Eye (tissue), 1 donor: Measurements from ENCODE around the gene SORCS2.
"Not testable (repeated sequence)": the region's sequence is repeated elsewhere in the genome, so short reads cannot be mapped to it uniquely, and the experiment has no call there.

Experiments used
- DNase-seq: peaks from one replicate; pipeline ENCODE4 v3.0.0-alpha.2; 2015

SORCS2 gene

GRCh38 chr4:7573576-7574091 lies 381.3 kb downstream of the SORCS2 start:
- DNase-seq = peak; percentile 51

- peak; percentile 74 for DNase-seq
Observed at GRCh38 chr4:7574287-7575014, 382.1 kb downstream of the SORCS2 start.

GRCh38 chr4:7575426-7575825 lies 383.1 kb downstream of the SORCS2 start:
- DNase-seq = no peak

- not testable (repeated sequence) for DNase-seq
Observed at GRCh38 chr4:7577361-7578039, 385.2 kb downstream of the SORCS2 start.

GRCh38 chr4:7581477-7581876 lies 389.1 kb downstream of the SORCS2 start:
- DNase-seq = peak; percentile 86

GRCh38 chr4:7582313-7583097 lies 390.2 kb downstream of the SORCS2 start:
- no peak for DNase-seq

GRCh38 chr4:7584098-7584497 lies 391.8 kb downstream of the SORCS2 start:
- DNase-seq = no peak

GRCh38 chr4:7584606-7585159 lies 392.3 kb downstream of the SORCS2 start:
- DNase-seq = peak; percentile 16

- DNase-seq = no peak
Observed at GRCh38 chr4:7585768-7586167, 393.4 kb downstream of the SORCS2 start.

GRCh38 chr4:7587433-7588405 lies 395.4 kb downstream of the SORCS2 start:
- DNase-seq = peak; percentile 53

GRCh38 chr4:7590189-7590588 lies 397.9 kb downstream of the SORCS2 start:
- no peak for DNase-seq

- no peak for DNase-seq
Observed at GRCh38 chr4:7590899-7591298, 398.6 kb downstream of the SORCS2 start.

GRCh38 chr4:7591409-7592053 lies 399.2 kb downstream of the SORCS2 start:
- peak; percentile 72 for DNase-seq

- DNase-seq = peak; percentile 28
Observed at GRCh38 chr4:7593646-7594412, 401.5 kb downstream of the SORCS2 start.

GRCh38 chr4:7595934-7596461 lies 403.7 kb downstream of the SORCS2 start:
- DNase-seq = peak; percentile 56

- peak; percentile 30 for DNase-seq
Observed at GRCh38 chr4:7596918-7597606, 404.7 kb downstream of the SORCS2 start.

GRCh38 chr4:7598939-7599790 lies 406.8 kb downstream of the SORCS2 start:
- DNase-seq = no peak

GRCh38 chr4:7600247-7600646 lies 407.9 kb downstream of the SORCS2 start:
- no peak for DNase-seq

- not testable (repeated sequence) for DNase-seq
Observed at GRCh38 chr4:7602166-7602565, 409.8 kb downstream of the SORCS2 start.
